M059J (cell line): ENCODE results near the gene SNAI3. TPM values are rescaled to one million over a fixed set of nuclear protein-coding genes. Genes with fewer than 3 reads are reported as not detected.
A peak's percentile ranks its signal among the peaks of the same experiment; 100 is the strongest.

Experiments used
- DNase-seq: peaks from one replicate; pipeline ENCODE4 v3.0.0-alpha.2; 2012; ENCODE audit warnings: low read depth
- total RNA-seq: library from RNA; depleted of rRNA; stranded (reverse); fragments of >200 nt; shearing (Covaris generic); gene quantifications from 2 replicates; pipeline ENCODE4 v1.2.3, GENCODE V29; 2014; rRNA removed

The SNAI3 gene
- not detected in 2 replicates for total RNA-seq

DNA sequence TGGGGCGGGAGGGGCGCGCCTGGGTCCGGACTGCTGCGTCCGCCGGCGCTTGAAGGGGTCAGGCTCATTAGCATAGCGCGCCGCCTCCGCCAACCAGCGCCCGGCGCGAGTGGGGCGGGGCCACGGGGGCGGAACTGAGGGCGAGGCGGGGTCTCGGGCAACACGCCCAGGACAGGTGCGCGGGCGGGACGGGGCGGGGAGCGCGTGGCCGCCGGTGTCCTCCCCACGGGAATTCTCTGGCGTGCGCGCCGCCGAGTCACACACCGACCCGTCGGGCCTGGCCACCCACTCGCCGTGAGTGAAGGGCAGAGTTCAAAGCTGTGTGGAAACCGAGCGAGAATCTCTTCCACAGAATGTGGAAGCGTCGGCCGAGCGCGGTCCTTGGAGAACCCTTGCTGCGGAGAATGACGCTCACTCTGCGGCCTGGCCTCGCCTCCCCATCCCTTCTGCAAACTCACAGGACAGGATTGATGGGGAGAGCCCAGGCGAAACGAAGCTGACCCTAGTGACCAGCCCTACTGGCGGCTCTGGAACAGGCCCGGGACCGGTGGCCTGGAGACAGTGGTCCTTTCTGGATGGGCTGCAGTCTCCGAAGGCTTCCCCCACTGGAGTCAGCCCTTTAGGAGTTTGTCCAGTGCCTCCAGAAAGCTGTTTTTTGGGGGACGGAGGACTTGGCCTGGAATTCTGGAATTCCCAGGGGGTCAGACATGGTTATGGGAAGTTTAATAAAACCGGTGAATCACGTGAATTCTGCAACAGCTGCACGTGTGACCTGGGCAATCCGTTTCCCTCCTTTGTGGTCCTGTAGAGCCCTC, at the start of gene SNAI3:
SNAI3 (minus strand) TSS at position 69 of the 815 bp plus-strand sequence. CDS start 101 bp downstream, outside the sequence.
- DNase-seq, result peak; percentile 44

DNA sequence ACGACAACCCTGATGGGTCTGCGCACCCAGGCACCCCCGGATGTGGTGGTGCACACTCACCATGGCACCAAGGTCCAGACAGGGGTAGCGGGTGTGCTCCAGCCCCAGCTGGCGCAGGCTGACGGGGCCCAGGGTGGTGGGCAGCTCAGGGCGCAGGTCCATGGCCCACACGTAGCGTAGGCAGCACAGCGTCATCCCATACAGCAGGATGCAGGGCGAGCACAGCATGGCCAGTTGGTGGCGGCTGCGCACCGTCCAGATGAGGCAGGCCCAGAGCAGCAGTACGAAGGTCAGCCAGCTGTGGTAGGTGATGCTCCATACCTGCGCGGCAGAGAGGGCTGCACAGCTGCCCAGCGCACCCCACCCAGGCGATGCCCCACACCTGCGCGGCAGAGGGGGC, 49.8 kb upstream of the SNAI3 start:
- no peak for DNase-seq

DNA sequence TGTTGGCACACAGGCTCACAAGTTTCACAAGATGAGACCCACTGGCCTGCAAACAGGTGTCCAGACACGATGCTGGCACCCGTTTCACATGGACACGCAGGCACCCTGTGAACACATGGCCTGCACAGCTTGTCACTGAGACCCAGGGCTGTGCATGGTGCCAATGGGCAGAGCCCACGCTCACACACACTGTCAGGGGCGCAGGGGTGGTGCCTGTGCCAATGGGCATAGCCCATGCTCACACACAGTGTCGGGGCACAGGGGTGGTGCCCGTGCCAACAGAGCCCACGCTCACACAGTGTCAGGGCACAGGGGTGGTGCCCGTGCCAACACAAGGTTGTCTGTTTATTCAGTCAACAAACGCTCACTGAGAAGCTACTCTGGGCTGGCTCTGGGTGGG, 49.3 kb upstream of the SNAI3 start:
- DNase-seq, result no peak

DNA sequence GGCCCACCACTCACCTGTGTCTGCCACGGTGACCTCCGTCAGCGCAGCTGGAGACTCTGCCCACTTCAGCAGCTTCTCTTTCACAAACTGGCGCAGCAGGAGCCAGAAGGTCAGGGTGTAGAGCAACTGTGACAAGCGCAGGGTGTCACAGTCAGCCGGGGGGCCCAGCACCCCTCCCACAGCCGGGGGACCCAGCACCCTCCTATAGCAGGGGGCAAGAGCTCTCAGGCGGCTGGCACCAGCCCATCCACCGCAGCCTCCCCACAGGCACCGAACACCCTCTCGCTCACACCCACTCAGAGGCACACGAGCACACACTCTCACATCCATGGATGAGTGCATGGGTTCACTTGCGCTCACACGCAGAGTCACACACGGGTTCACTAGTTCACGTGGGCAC, 48.8 kb upstream of the SNAI3 start:
- DNase-seq, result no peak

DNA sequence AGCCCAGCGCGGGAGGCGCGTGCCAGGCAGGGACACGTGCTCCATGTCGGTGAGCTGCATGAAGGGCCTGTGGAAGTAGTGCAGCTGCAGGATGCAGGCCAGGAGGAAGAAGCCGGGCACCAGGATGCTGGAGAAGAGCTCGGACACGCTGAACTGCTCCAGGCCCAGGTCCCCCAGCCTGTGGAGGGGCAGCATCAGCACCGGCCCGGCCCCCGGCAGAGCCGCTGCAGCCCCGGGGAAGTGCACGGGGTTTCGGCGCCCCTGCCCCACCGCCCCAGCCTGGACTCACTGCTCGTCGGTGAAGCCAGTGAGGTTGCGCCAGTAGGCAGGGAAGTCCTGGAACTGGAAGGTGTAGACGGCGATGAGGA, 48.0 kb upstream of the SNAI3 start:
- no peak for DNase-seq

DNA sequence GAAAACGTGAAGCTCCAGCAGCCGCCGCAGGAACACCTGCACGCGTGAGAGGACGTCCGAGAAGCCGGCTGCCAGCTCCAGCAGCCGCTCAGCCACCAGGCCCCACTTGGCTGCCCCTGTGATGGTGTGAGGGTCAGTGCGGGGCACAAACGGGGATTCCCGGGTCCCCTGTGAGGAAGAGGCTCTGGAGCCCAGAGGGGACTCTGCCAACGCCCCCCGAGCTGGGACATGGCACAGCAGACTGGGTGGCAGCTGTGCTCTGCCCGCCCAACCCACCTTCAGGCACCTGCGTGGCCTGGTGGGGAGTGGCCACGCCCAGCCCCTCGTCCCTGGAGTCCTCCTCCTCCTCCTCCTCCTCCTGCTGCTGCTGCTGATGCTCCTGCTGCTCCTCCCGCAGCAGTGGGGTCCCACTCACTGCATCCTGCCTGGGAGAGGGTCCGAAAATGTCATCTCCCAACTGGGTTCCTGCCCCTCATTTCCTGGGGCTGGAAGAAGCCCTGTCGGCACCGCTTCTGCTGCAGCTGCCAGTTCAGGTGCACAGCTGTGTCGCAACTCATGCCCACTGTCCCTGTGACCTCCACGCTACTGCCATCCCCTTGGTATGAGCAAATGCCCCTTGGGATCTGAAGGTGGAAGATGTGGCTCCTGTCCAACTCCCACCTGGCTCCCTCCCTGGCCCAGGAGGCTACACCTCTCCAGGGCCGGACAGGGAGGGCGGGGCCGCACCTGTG, 47.5 kb upstream of the SNAI3 start:
- no peak for DNase-seq

DNA sequence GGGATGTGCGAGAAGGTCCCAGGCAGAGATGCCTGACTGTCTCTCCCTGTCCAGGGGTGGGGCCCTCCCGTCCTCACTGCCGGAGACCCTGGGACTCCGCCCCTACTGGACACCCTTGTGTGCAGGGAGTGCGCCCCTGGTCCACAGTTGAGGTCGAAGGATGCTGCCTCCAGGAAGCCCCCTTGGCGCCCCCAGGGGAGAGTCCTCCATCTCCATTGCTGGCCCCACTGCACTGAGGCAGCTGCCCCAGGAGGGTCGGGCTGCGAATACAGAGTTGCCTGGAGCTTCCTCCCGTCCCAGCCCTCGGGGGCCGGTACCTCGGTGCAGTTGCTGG, 46.6 kb upstream of the SNAI3 start:
- DNase-seq, result no peak

DNA sequence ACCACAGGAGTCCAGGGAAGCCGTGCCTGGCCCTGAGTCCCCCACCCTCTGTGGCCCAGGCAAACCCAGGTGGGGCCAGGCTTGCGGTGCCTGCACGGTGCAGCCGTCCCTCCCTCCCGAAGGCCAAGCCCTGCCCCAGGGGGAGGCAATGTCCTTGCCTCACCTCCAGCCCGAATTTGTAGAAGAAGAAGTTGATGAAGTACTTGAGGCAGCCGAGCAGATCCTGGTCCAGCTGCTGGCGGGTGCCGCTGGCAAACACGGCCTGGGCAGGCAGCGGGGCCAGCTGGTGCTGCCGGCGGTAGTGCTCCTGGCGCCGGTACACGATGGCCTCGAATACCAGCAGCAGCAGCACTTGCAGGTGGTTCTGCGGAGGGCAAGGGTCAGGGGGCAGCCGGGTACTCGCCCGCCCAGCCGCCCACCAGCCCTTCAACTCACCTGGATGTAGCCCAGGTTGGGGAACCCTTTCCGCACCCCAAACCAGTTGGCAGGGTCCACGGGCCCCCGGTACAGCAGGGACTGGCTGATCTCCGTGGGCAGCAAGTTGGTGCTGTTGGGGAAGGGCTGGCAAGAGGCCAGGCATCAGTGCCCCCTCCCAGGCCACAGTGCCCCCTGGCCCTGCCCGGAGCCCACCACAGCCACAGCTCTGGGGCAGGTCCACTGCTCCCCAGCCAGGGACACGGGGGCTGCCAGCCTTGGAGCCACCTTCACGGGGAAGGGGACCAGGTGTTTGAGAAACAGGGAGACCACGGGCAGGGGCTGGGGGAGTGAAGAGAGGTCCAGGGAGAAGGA, 46.1 kb upstream of the SNAI3 start:
- DNase-seq, result peak; percentile 51

DNA sequence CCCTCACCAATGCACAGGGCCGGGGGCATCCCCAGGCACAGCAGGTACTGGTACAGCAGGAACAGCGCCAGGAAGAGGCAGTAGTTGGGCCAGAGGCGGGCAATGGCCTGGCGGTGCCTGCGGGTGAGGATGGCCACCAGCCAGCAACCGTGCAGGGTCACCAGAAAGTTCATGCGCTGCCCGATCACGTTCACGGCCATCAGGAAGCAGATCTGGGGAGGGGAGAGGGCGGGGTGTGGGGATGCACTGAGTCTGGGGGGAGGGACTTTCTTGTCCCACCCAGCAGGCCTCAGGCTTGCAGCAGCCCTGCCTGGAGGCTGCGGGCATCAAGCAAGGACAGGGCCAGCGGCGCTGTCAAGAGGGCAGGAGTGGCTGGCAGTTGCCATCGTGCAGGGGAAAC, 45.4 kb upstream of the SNAI3 start:
- peak; percentile 18 for DNase-seq

DNA sequence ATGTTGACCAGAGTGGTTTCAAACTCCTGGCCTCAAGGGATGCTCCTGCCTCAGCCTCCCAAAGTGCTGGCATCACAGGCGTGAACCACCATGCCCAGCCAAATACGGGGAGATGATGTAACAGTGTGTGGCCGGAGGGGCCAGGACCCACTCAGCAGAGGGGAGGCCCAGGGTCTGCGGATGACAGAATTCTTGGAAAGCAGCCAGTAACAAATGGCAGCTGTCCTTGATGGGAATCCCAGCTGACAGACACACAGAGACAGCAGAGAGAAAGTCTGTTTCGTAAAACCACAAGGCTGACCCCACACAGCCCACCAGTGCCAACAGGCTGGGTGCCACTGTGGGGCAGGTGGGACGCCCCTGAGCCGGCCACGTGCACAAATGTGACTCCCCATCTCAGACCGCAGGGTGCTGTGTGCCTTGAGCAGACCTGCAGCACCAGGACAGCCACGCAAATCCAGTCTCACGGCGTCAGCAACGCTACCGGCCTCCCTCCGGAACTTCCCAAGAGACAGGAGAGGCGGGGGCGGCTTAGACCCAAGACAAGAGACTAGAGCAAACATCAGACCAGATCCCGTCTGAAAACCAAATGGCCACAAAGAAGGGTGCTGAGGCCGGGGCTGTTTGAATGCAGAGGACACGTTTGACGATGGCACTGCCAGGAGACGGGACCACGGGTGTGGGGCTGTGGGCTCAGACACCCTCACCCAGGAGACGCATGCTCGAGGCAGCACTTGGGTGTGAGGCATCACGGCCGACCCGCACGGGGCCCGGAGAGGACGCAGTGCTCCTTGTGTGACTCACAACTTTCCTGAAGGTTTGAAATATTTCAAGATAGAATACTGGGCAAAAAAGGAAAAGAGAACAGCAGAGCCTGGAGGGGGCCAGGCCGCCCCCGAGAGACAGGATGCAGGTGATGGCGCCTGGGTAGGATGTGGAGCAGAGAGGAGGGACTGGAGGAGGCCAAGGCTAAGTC, 44.6 kb upstream of the SNAI3 start:
- DNase-seq, result no peak

DNA sequence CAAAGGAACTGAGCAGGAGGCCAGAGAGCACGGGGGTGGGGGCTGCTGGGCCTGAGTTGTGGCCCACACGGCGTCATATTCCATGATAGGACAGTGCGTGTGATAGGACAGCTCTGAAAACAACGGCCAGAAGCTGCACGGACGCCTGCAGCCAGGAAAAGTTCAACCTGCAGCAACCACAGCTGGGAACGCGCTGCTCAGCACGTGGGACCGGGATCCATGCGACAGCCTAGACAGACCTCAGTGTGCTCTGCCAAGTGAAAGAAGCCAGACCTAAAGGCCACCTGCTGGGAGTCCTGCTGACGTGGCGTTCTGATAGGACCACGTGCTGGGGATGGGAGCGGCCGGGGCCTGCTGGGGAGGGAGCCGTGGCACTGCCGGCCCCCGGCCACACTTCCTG, 41.6 kb upstream of the SNAI3 start:
- DNase-seq, result no peak

DNA sequence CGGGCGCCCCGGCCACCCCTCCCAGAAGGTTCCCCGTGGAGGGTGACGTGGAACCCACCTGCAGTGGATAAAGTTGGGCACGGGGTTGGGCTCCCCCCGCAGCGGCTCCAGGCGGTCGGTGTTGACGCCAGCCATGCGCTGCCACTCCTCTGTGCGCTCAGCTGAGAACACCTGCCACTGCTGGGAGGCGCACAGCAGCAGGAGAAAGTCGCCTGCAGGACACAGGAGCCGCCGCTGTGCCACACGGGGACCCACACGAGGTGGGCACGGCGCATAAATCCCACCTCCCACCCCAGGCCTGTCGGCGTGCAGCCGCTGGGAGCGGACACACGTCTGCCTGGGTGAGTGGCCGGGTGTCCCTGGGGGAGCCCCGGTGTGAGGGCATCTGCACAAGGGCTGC, 40.7 kb upstream of the SNAI3 start:
- DNase-seq, result no peak

DNA sequence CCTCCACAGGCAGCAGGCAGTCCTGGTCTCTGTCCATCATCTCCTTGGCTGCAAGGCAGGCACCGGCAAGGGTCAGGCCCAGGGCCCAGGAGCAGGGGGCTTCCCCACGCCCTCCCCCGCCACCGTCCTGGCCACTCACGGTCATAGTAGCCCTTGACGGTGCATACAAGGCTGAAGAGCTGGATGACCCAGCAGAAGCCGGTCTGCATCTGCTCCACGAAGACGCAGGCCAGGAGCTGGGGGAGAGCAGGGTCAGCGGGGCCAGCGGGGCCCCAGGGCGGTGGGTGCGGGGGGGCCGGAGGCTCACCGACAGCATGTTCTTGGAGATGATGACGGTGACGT, 40.1 kb upstream of the SNAI3 start:
- DNase-seq, result no peak

DNA sequence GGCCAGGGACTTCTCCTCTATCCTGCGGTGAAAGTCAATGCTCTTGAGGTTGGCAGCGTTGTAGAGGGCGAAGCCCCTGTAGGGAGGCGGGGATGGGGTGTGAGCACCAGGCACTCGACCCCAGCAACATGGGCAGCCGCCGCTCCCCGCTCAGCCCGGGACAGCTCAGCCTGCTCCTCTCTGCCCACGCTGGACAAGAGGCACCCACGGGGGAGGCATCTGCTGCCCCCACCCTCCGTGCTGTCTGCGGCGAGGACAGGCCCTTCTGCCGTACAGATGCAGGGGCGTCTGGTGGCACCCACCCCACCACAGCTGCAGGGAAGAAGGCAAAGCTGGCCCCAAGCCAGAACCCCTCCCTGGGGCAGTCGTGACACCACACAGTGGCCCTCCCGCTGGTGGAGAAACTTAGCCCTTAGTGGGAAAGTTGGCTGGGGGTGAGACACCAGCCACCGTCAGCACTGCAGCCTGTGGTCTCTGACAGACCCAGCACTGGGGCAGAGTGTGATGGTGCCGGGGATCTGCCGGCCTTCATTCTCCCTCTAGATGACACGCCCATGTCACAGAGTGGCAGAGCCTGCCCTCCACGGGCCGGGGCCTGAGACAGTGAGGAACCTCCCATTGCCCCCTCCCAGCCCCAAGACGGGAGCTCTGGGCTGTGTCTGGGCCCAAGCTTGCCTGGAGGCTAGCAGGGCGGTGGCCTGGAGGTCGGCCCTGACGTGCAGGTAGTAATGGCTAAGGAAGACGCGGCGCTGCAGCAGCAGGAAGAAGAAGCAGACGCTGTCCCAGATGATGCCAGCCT, 39.5 kb upstream of the SNAI3 start:
- DNase-seq, result no peak

DNA sequence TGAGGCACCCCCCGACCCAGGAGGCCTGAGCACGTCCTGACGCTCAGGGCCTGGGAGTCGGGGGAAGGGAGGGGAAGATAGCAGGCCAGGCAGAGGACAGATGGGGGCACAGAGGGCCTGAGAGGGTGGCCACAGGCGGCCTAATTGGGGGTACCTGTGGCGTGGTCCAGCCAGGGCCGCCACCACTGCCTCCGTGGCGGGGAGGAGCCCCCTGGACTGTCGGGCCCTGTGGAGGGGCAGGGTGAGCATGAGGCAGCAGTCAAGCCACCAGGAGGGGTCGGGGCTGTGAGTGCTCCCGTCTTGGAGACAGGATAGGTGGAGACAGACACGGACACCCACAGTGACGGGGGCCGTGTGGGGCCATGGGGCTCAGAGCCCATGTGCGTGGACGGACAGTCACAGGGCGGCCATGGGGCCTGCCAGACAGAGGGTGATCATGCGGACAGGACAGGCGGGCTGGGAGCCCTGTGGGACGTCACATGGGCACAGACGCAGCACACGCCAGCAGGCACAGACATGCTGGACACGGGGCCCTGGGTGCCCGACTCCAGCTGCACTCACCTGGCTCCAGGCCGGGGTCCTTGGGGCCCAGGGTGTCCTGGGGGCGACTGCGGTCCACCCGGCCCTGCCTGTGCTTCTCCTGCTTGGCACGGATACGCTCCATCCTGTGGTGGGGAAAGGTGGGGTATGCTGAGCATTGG, 38.7 kb upstream of the SNAI3 start:
- no peak for DNase-seq

DNA sequence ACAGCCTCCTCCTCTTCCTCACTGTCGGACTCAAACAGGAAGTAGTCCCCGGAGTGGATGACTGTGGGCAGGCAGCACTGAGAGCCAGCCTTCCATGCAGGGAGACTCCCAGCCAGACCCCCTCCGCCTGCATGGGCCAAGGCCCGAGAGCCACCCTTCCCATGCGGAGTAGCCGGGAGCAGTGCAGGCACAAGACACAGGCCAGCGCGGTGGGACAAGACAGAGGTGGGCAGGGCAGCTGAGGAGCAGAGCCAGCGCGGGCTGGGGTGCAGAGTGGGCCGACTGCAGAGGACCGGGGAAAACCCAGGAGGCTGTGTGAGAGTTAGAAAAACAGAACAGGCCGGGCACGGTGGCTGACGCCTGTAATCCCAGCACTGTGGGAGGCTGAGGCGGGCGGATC, 37.6 kb upstream of the SNAI3 start:
- DNase-seq, result no peak

DNA sequence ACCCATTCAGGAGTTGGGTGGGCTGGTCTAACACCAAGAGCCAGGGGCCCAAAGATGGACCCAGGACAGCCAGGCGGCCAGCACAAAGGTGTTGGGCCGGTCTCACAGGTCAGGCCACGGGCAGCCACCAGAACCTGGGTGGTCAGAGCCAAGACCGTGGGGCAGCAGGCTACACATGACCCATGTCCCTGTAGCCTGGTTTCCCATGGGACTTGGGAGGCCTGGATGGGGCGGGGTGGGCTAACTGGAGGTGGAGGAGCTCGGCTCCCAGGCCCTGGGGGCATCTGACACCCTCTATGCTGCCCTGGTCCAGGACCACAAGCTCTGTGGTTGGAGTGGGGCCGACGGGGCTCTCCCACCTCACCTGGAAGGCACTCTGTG, 37.2 kb upstream of the SNAI3 start:
- no peak for DNase-seq

DNA sequence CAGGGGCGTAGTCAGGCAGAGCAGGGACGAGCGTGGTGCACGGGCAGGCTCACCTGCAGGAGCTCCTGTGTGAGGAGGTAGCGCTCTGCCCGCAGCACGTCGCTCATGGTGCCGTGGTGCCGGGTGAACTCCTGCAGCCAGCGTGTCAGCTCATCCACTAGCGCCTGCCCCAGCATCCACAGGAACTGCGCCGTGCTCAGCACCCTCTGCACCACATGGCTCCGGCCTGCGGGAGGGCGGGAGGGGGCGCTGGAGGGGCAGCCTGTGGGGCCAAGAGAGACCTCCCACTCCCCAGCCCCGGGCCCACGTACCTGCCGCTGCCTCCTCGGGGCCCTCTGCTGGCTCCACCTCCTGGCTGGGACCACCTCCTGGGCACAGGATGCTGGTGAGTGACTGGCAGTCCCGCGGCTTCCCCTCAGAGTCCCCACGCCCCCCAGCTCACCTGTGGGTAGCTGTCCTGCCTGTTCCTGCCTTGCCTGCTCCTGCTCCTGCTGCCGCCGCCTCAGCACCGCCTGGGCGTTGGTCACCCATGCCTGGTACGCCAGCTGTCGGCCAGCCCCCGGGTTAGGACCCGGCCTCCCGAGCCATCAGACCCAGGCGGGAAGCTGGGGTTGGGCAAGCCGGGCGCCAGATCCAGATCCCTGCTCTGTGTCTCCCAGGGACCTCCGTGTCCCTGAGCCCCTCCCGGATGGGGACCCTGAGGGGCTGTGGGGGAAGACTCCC, 36.6 kb upstream of the SNAI3 start:
- no peak for DNase-seq
